Ascending aorta (tissue), 2 donors: ENCODE data around the gene BST2. TPM values are rescaled to one million over a fixed set of nuclear protein-coding genes. Genes with fewer than 3 reads are reported as not detected.

Experiments used
- DNase-seq, 2 donors: peaks; one replicate each; pipeline ENCODE4 v3.0.0-alpha.2; 2019; ENCODE audit warnings: low spot score in 2 of 2
- H3K27ac ChIP-seq, 2 donors: fragments of 200-600 bp; sonication (generic); one replicate each; pipeline ENCODE4 v1.5.1; 2016 to 2017; ENCODE audit warnings: mild to moderate bottlenecking in 1 of 2
- H3K27me3 ChIP-seq: fragments of 200-600 bp; sonication (generic); one replicate; pipeline ENCODE4 v1.5.1; 2017
- H3K36me3 ChIP-seq, 2 donors: fragments of 200-600 bp; sonication (generic); one replicate each; pipeline ENCODE4 v1.5.1; 2016
- H3K4me1 ChIP-seq, 2 donors: fragments of 200-600 bp; sonication (generic); one replicate each; pipeline ENCODE4 v1.5.1; 2016 to 2017; ENCODE audit warnings: mild to moderate bottlenecking in 1 of 2
- H3K4me3 ChIP-seq, 2 donors: fragments of 200-600 bp; sonication (generic); one replicate each; pipeline ENCODE4 v1.5.1; 2016 to 2017; ENCODE audit warnings: mild to moderate bottlenecking in 1 of 2
- H3K9me3 ChIP-seq, 2 donors: fragments of 200-600 bp; sonication (generic); one replicate each; pipeline ENCODE4 v1.5.1; 2016
- CTCF ChIP-seq, 3 experiments: fragments of 200-600 bp in 2 of 3; fragments of 450-650 bp in 1 of 3; sonication (generic) in 2 of 3; IDR thresholded peaks; one replicate each; pipeline ENCODE4 v1.5.1; 2016 to 2019; ENCODE audit warnings: antibody characterized with exemption in 3 of 3, mild to moderate bottlenecking in 1 of 3, moderate library complexity in 1 of 3
- intact Hi-C: fragments of 100-400 bp; cut with DNase I; formaldehyde crosslinking; loops from one replicate; pipeline ENCODE4 v1.15.1; 2023
- total RNA-seq: library from RNA; depleted of rRNA; stranded (reverse); fragments of >200 nt; gene quantifications from one replicate; pipeline ENCODE4 v1.1.0, GENCODE V29; 2016

The BST2 gene
- total RNA-seq, 1 donor from 2014 or later: 151 TPM

GRCh38 chr19:17418710-17419109 lies 13.3 kb upstream of the BST2 start:
- no peak for TF ChIP-seq CTCF (IDR thresholded peaks at IDR 0.05)
- Histone ChIP-seq H3K4me3 (peak overlapping the region; percentile 29 to 63), H3K27ac (peak overlapping the region in 1 of 2 donors; percentile 78), H3K4me1 (peaks cover 5 to 6% of the 10 kb centered on the region in 2 donors), H3K36me3 (peaks cover 0 to under 1% of the 10 kb centered on the region in 2 donors), H3K27me3 (no peaks in the 10 kb centered on the region), H3K9me3 (no peaks in the 10 kb centered on the region)
- DNase-seq: no peak
- intact Hi-C loops: loop anchor here (1.0 kb wide), 1 partner anchor 27 kb away; no protein-coding TSS in a partner anchor

- Histone ChIP-seq H3K4me3 (no peak overlapping the region), H3K9me3 (no peaks in the 10 kb centered on the region), H3K4me1 (peaks cover 0 to 5% of the 10 kb centered on the region in 2 donors), H3K27me3 (no peaks in the 10 kb centered on the region), H3K27ac (no peak overlapping the region), H3K36me3 (no peaks in the 10 kb centered on the region)
- no peak for TF ChIP-seq CTCF (IDR thresholded peaks at IDR 0.05)
- intact Hi-C loops: no loop called here
- DNase-seq: no peak
Observed at GRCh38 chr19:17415121-17415520, 9.7 kb upstream of the BST2 start.

- H3K4me3 ChIP-seq: no peak overlapping the region
- no peaks in the 10 kb centered on the region for H3K9me3 ChIP-seq
- DNase-seq: no peak
- intact Hi-C loops: no loop called here
- TF ChIP-seq CTCF (IDR thresholded peaks at IDR 0.05): no peak
- peaks cover 0 to 2% of the 10 kb centered on the region in 2 donors for H3K4me1 ChIP-seq
- H3K27me3 ChIP-seq: no peaks in the 10 kb centered on the region
- no peaks in the 10 kb centered on the region for H3K36me3 ChIP-seq
- no peak overlapping the region for H3K27ac ChIP-seq
Observed at GRCh38 chr19:17414097-17414496, 8.7 kb upstream of the BST2 start.

GRCh38 chr19:17411801-17412200 lies 6.4 kb upstream of the BST2 start:
- no peak for TF ChIP-seq CTCF (IDR thresholded peaks at IDR 0.05)
- peaks cover under 1% of the 10 kb centered on the region in 2 donors for H3K4me1 ChIP-seq
- H3K9me3 ChIP-seq: no peaks in the 10 kb centered on the region
- H3K27ac ChIP-seq: no peak overlapping the region
- no peaks in the 10 kb centered on the region for H3K27me3 ChIP-seq
- no peak for DNase-seq
- no peak overlapping the region for H3K4me3 ChIP-seq
- intact Hi-C loops: no loop called here
- no peaks in the 10 kb centered on the region for H3K36me3 ChIP-seq

- H3K36me3 ChIP-seq: no peaks in the 10 kb centered on the region
- H3K4me1 ChIP-seq: peaks cover 10 to 11% of the 10 kb centered on the region in 2 donors
- intact Hi-C loops: no loop called here
- TF ChIP-seq CTCF (IDR thresholded peaks at IDR 0.05): no peak
- H3K4me3 ChIP-seq: no peak overlapping the region
- H3K9me3 ChIP-seq: no peaks in the 10 kb centered on the region
- no peak for DNase-seq
- H3K27me3 ChIP-seq: no peaks in the 10 kb centered on the region
- no peak overlapping the region for H3K27ac ChIP-seq
Observed at GRCh38 chr19:17409990-17410389, 4.6 kb upstream of the BST2 start.

- Histone ChIP-seq H3K4me1 (peaks cover 10 to 11% of the 10 kb centered on the region in 2 donors), H3K36me3 (no peaks in the 10 kb centered on the region), H3K9me3 (no peaks in the 10 kb centered on the region), H3K27me3 (no peaks in the 10 kb centered on the region), H3K27ac (peak overlapping the region; percentile 70 to 77), H3K4me3 (peak overlapping the region; percentile 51 to 67)
- intact Hi-C loops: no loop called here
- DNase-seq: no peak
- no peak for TF ChIP-seq CTCF (IDR thresholded peaks at IDR 0.05)
Observed at GRCh38 chr19:17406887-17407196, 1.4 kb upstream of the BST2 start.
